Right renal cortex interstitium (tissue), 3 donors: Measurements from ENCODE around the gene FAM200C. TPM values are rescaled to one million over a fixed set of nuclear protein-coding genes. Genes with fewer than 3 reads are reported as not detected.

Source experiments
- polyA plus RNA-seq, 3 donors: library from polyadenylated mRNA; unstranded; fragments of 120-200 nt; gene quantifications; one replicate each; pipeline ENCODE4 v1.2.1, GENCODE V29; 2013; ENCODE audit not compliant: insufficient read length in 3 of 3

The FAM200C gene
- polyA plus RNA-seq, 3 donors = 13.4 to 15.3 (median 14.5) TPM

Other genes with a start within 250 kb of the FAM200C start
- gene FABP6, start 170.5 kb downstream of the FAM200C start, polyA plus RNA-seq = under 1 TPM in 1 of 3 donors, not detected in 2; 0.23 TPM
- gene CCNJL, start 87.5 kb downstream of the FAM200C start, polyA plus RNA-seq = 1 to 10 TPM; 7.0 to 8.5 (median 7.2) TPM
- gene C1QTNF2, start 29.4 kb downstream of the FAM200C start, polyA plus RNA-seq = 1 to 10 TPM in 1 of 3 donors, under 1 TPM in 2; 0.90 to 1.2 (median 0.98) TPM
- gene SLU7, start 19.0 kb upstream of the FAM200C start, polyA plus RNA-seq = 10 to 100 TPM; 82.8 to 89.6 (median 83.6) TPM
- 10 to 100 TPM; 68.5 to 72.3 (median 71.7) TPM for gene PTTG1, start 21.8 kb upstream of the FAM200C start, polyA plus RNA-seq